ENCODE results near the gene MED10. TPM values are rescaled to one million over a fixed set of nuclear protein-coding genes. Genes with fewer than 3 reads are reported as not detected.

MED10 gene
- total and polyA plus RNA-seq, 2 donors (not counting 1 experiment from before 2014, with no cell fraction given): 49.9 to 50.9 TPM

DNA sequence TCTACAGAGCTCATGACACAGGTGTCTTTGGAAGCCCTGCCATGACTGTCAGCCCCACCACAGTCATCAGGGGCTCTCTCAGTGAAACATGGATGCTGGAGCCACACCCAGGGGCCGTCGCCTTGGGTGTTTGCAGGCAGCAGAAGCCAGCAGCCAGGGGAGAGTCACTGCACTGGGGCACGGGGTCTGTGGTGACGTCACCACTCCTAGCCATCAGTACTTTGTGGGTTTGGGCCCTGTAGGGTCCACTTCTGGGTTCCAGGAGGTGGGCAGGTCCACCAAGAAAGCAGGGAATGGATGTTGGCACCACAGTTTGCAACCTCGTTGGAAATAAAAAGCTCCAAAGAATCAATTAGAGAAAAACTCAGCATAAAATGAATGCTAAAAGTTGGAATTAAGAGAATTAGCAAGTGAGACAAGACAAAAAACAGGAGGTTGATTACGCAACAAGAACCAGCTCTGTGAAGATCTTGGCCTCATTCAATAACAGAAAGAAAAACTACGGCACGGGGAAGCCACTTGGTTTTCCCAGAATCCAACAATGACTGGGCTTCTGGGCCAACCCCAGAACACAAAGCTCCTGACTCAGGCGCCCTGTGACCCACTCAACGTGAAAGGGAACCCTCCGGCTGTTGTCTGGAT, 34.3 kb downstream of the MED10 start:
- TF ChIP-seq, protein P1, sequence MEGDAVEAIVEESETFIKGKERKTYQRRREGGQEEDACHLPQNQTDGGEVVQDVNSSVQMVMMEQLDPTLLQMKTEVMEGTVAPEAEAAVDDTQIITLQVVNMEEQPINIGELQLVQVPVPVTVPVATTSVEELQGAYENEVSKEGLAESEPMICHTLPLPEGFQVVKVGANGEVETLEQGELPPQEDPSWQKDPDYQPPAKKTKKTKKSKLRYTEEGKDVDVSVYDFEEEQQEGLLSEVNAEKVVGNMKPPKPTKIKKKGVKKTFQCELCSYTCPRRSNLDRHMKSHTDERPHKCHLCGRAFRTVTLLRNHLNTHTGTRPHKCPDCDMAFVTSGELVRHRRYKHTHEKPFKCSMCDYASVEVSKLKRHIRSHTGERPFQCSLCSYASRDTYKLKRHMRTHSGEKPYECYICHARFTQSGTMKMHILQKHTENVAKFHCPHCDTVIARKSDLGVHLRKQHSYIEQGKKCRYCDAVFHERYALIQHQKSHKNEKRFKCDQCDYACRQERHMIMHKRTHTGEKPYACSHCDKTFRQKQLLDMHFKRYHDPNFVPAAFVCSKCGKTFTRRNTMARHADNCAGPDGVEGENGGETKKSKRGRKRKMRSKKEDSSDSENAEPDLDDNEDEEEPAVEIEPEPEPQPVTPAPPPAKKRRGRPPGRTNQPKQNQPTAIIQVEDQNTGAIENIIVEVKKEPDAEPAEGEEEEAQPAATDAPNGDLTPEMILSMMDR (IDR thresholded peaks at IDR 0.05): no peak
- no peak for TF ChIP-seq EZH2 (IDR thresholded peaks at IDR 0.05; ENCODE audit: borderline replicate concordance, insufficient read depth, low read depth, low read length, poor library complexity, severe bottlenecking)
- no peaks in the 10 kb centered on the region for H3K4me1 ChIP-seq (ENCODE audit: control insufficient read depth in 2 of 2, insufficient read depth in 2 of 2, low read length in 2 of 2)
- Mint-ChIP-seq H3K4me3 (no peak overlapping the region), H3K27ac (no peak overlapping the region), H3K27me3 (no peaks in the 10 kb centered on the region), H3K9me3 (ENCODE audit: insufficient read depth) (no peaks in the 10 kb centered on the region), H3K4me1 (no peaks in the 10 kb centered on the region)
- POLR2A ChIA-PET: no interaction called here
- H3K4me2 ChIP-seq (replicated peaks; ENCODE audit: low read depth, low read length, poor library complexity, severe bottlenecking): no peak overlapping the region
- H3K4me3 ChIP-seq (ENCODE audit: control extremely low read depth in 1 of 5, extremely low read depth in 1 of 5, insufficient read depth in 1 of 5, low read depth in 2 of 5, low read length in 4 of 5): no peak overlapping the region
- intact Hi-C loops (cut with micrococcal nuclease): no loop called here
- H3K9ac ChIP-seq (ENCODE audit: low read length): no peak overlapping the region
- CTCF ChIA-PET: no interaction called here
- no peak overlapping the region for H2AFZ ChIP-seq (ENCODE audit: insufficient read depth, low read depth, low read length, poor library complexity, severe bottlenecking)
- no peaks in the 10 kb centered on the region for H3K27me3 ChIP-seq (replicated peaks in 1 of 4; ENCODE audit: control extremely low read depth in 1 of 4, control insufficient read depth in 3 of 4, insufficient read depth in 4 of 4, low read length in 3 of 4)
- H3K36me3 ChIP-seq (replicated peaks in 1 of 2; ENCODE audit: control extremely low read depth in 1 of 2, control insufficient read depth in 1 of 2, extremely low read depth in 1 of 2, insufficient read depth in 2 of 2, low read length in 1 of 2): no peaks in the 10 kb centered on the region
- no peaks in the 10 kb centered on the region for H4K20me1 ChIP-seq (ENCODE audit: control insufficient read depth, insufficient read depth, low read length, poor library complexity, severe bottlenecking)
- DNase-seq (no peak), ATAC-seq (ENCODE audit: low read depth) (no peak)
- H3K79me2 ChIP-seq (ENCODE audit: control insufficient read depth, insufficient read depth, low read length): no peaks in the 10 kb centered on the region
- 80% methylated on average over 11 of the region's 11 CpGs for WGBS (ENCODE audit: insufficient coverage)
- no peak overlapping the region for H3K27ac ChIP-seq (ENCODE audit: low read length in 2 of 2)
- peaks cover 0 to 5% (median 0%) of the 10 kb centered on the region in 3 donors for H3K9me3 ChIP-seq (ENCODE audit: control extremely low read depth in 1 of 3, control insufficient read depth in 2 of 3, insufficient read depth in 1 of 3, low read length in 2 of 3)

DNA sequence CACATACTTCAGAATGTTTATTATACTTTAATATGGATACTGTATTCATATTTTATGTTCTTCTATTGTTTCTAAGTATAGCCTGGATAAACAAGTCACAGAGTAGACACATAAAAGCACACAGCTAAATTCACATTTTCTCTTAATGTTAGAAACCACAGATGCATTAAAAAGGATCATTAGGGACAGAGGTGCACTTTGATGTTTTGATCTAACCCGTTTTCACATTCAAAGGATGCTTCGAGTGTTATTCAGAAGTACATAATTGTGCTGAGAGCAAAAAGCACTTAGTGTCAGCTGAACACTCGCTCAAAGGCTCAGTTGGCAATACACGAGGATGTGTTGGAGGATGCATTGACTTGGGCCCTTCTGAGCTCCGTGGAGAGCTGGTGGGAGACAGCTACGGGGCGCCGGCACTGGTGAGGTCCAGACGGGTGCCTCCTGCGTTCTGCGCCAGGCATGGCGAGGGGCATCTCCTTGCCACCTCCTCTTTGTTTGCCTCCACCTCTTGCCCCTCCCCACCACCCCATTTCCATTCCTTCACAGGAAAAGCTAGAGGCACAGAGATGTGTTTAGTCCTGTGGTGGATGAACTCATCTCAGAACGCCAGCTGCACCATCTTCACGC, 35.5 kb downstream of the MED10 start:
- ATAC-seq (ENCODE audit: low read depth) (no peak), DNase-seq (no peak)
- Histone ChIP-seq H2AFZ (ENCODE audit: insufficient read depth, low read depth, low read length, poor library complexity, severe bottlenecking) (no peak overlapping the region), H4K20me1 (ENCODE audit: control insufficient read depth, insufficient read depth, low read length, poor library complexity, severe bottlenecking) (no peaks in the 10 kb centered on the region), H3K9me3 (ENCODE audit: control extremely low read depth in 1 of 3, control insufficient read depth in 2 of 3, insufficient read depth in 1 of 3, low read length in 2 of 3) (peaks cover 0 to 1% (median 0%) of the 10 kb centered on the region in 3 donors), H3K36me3 (replicated peaks in 1 of 2; ENCODE audit: control extremely low read depth in 1 of 2, control insufficient read depth in 1 of 2, extremely low read depth in 1 of 2, insufficient read depth in 2 of 2, low read length in 1 of 2) (no peaks in the 10 kb centered on the region), H3K27ac (ENCODE audit: low read length in 2 of 2) (no peak overlapping the region), H3K27me3 (replicated peaks in 1 of 4; ENCODE audit: control extremely low read depth in 1 of 4, control insufficient read depth in 3 of 4, insufficient read depth in 4 of 4, low read length in 3 of 4) (no peaks in the 10 kb centered on the region), H3K79me2 (ENCODE audit: control insufficient read depth, insufficient read depth, low read length) (no peaks in the 10 kb centered on the region), H3K4me1 (ENCODE audit: control insufficient read depth in 2 of 2, insufficient read depth in 2 of 2, low read length in 2 of 2) (no peaks in the 10 kb centered on the region), H3K9ac (ENCODE audit: low read length) (no peak overlapping the region), H3K4me3 (ENCODE audit: control extremely low read depth in 1 of 5, extremely low read depth in 1 of 5, insufficient read depth in 1 of 5, low read depth in 2 of 5, low read length in 4 of 5) (no peak overlapping the region), H3K4me2 (replicated peaks; ENCODE audit: low read depth, low read length, poor library complexity, severe bottlenecking) (no peak overlapping the region)
- ChIA-PET POLR2A (no interaction called here), CTCF (interaction anchor here (0.6 kb wide), 1 partner anchor 43 kb away, joined by 3 read pairs; no protein-coding TSS in a partner anchor)
- Mint-ChIP-seq H3K4me3 (no peak overlapping the region), H3K4me1 (no peaks in the 10 kb centered on the region), H3K9me3 (ENCODE audit: insufficient read depth) (no peaks in the 10 kb centered on the region), H3K27me3 (no peaks in the 10 kb centered on the region), H3K27ac (no peak overlapping the region)
- 83% methylated on average over 4 of the region's 14 CpGs for WGBS (ENCODE audit: insufficient coverage)
- TF ChIP-seq, protein P1 (IDR thresholded peaks at IDR 0.05): no peak
- no peak for TF ChIP-seq EZH2 (IDR thresholded peaks at IDR 0.05; ENCODE audit: borderline replicate concordance, insufficient read depth, low read depth, low read length, poor library complexity, severe bottlenecking)
- intact Hi-C loops (cut with micrococcal nuclease): no loop called here
